NCI-H2107 treated with DMSO at 0.1 percent for 48 hours (cell line): ENCODE measurements around the gene RAET1G.
"Not testable (repeated sequence)": the region's sequence is repeated elsewhere in the genome, so short reads cannot be mapped to it uniquely, and the experiment has no call there.

Experiments
- DNase-seq: peaks from one replicate; lab custom pipeline; 2025; ENCODE audit not compliant: unreplicated experiment; lab: John Stamatoyannopoulos, UW

RAET1G gene

DNA sequence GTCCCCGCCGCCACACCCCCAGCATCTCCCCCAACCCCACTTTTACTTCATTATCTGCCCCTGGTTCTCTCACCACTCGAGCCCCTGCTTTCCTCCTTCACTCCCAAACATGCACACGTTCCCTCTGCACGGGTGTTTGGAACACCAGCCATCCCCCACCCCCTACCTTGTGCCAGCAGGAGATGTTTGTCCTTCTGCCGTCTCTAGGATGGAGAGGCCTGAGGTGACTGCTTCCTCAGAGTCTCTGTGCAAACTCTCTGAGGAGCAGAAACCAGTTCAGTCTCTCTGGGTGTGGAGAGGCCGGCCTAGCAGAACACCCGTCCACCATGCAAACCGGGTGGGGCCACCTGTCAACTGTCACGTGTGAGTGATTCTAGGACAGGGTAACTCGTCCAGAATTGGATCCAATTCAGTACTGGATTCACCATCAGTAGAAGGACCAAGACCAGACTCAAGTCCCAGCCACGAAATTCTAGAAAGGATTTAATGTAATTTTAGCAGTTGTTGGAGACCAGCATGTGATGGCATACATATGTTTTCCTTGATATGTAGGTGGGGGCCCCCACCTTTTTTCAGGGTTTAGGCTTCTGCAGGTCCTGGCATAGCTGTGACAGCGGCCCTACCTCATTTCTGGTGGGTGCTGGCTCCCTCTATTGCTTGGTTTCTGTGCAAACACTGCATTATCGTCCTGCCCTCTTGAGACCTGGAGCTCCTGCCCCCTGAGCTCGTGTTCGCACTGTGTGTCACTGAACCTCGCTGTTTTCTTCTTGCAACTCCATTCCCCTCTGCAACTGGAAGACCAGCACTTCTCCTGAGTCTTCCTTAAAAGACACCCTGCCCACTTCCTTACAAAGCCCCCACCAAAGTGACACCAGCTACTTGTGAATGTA lies 24.8 kb downstream of the RAET1G start, which contains the start of gene RAET1E:
Gene RAET1E, minus strand, starts transcription at position 259 of the 890 bp plus-strand sequence. CDS start 7,212 bp downstream, outside the sequence.
- no peak for DNase-seq

DNA sequence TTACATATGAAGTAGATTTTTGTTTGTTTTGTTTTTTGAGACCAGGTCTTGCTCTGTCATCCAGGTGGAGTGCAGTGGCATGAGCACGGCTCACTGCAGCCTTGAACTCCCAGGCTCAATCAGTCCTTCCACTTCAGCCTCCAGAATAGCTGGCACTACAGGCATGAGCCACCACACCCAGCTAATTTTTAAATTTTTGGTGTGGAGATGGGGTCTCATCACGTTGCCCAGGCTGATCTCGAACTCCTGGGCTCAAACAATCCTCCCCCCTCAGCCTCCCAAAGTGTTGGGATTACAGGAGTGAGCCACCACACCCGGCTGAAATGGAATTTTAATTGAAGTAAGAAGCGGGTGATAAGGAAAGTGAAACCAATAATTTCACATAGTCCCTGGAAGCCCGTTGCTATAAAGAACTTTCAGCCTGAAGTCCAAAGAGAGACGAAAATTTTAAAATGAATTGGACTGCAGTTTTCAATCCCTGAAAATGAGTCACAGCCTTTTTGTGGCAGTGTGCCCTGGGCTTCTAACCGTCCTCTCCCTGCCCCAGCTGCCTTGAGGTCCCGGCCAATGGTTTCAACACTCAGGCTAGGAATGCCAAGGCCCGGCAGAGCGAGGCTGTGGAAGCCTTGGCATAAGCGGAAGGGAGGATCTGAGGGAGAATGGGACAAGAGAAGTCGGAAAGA lies 25.8 kb downstream of the RAET1G start:
- no peak for DNase-seq

DNA sequence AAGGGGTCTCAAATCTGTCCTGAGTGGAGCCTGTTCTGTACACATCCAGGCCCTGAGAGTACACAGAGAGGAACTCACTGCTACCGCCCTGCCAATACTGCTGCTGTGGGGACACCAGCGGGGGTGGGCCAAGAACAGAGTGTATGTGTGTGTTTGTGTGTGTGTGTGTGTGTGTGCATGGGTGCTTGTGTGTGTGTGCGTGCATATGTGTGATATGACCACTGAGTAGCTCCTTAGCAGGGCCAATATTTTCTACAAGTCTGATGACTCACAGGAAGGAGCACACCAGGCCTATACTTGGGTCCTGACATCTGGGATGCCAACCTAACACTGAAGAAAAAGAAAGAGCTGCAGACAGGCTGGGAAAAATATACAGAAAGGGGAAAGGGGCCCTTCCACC lies 26.4 kb downstream of the RAET1G start:
- DNase-seq = no peak

DNA sequence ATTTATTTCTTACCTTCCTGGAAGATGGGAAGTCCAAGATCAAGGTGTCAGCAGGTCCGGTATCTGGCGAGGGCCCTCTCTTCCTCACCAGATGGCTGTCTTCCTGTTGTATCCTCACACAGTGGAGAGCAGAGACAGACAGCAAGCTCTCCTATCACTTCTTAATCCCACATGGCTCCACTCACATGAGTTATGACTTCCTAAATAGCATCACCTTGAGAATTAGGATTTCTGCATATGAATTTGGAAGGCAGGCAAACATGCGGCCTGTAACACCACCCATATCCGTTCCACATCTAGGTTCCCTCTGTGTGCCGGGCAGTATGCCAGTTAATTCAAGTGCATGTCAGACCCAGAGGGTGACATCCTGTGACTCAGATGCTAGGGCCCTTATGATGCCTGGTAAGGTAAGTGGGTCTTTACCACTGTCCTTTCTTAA lies 27.1 kb downstream of the RAET1G start:
- no peak for DNase-seq

DNA sequence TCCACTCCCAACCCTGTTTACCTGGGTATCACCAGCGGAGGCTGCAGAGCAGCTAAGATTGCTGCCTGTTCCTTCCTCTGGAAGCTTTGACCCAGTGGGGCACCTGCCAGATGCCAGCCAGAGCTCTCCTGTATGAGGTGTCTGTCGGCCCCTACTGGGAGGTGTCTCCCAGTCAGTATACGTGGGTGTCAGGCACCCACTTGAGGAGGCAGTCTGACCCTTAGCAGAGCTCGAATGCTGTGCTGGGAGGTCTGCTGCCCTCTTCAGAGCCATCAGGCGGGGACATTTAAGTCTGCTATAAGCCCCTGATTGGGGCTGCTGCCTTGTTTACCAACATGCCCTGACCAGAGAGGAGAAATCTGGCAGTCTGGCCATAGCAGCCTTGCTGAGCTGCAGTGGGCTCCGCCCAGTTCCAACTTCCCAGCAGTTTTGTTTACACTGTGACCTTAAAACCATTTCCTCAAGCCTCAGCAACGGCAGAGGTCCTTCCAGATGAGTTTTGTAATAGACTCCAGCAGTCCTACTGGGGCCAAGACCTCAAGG lies 27.8 kb downstream of the RAET1G start:
- DNase-seq = no peak

DNA sequence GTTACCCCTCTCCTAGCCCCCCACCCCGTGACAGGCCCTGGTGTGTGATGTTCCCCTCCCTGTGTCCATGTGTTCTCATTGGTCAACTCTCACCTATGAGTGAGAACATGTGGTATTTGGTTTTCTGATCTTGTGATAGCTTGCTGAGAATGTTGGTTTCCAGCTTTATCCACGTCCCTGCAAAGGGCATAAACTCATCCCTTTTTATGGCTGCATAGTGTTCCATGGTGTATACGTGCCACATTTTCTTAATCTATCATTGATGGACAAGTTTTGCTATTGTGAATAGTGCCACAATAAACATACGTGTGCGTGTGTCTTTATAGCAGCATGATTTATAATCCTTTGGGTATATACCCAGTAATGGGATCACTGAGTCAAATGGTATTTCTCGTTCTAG lies 31.1 kb downstream of the RAET1G start:
- DNase-seq = not testable (repeated sequence)

DNA sequence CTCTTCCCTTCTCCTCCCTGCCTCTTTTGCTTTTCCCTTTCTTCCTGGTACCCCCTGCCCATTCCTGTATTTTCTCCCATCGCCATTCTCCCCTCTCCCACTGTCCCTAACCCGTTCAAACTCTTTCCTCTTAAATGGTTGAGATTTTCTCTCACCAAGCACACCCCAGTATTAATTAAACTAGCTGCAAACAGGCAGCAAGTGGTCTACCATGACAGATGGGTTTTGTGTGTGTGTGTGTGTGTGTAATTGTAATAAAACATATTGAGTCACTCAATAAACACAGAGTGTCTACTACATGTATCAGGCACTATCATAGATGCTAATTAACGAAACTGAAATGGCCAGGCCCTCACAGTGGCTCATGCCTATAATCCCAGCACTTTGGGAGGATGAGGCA lies 31.7 kb downstream of the RAET1G start:
- no peak for DNase-seq

DNA sequence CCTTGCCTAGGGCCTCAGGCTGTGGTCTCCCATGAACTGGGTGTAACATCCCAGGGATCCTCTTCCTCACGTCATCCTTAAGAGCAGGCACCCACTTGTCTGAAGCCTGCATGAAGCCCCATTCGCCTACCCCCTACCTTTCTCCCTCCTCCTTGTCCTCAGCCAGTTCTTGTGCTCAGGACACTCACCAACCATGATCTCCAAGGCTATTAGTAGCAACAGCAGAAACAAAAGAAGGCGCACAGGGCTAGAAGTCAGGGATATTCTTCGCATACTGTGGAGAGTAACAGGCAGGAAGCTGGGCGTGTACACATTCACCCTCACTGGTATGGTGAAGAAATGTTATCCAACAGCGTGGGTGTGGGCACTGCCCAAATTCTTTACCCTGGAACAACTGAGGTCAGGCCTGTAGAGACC lies 32.3 kb downstream of the RAET1G start:
- DNase-seq = no peak

DNA sequence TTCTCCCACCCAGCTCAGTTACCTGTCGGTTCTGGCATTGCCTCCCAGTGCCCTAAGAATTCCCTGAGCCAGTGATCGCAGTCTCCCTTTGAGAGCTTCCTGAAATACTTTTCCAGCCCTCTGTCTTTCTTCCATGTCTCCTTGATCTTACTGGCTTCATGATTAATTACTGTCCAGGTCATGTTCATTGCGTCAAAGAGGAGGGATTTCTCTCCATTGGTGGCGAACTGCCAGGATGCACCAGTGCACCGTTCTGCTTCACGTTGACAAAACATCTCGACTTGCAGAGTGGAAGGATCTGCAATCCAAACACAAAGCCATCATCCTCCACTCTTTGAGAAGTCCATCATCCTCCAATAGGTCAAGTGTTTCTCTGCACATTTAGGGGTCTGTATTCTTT lies 33.6 kb downstream of the RAET1G start:
- no peak for DNase-seq

DNA sequence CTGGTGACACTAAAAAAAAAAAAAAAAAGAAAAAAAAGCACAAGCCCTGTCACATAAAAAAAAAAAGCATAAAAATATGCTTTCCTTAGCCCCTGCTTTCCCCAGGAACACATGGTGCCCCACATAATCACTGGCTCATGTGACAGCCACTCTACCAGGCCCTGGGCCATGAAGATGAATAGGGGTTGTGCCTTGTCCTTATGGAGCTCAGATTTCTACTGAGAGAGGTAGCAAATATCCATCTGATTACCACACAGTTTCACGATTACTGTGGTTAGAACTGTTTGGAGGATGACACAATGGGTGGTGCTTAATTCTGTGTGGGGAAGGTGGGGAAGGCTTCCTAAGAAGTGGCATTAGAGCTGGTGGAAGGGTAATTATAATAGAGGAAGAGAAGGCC lies 34.3 kb downstream of the RAET1G start:
- DNase-seq = peak; percentile 93

DNA sequence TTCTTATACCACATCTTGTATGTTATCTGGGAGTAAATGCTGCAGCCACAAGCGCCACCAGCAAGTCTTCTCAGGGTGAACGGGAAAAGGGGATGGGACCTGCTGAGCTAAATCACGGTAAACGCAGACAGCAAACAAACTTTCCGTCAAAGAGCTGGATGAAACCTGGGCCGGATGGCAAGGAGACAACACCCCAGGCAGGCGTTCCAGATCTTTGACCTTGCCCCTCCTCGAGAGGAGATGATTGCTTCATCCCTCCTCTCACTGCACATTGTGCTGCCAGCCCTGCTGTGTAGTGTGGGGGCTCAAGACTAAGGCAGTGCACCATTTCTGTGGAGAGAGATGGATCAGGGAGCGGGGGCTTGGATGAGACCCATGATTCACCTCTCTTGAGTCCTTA lies 34.8 kb downstream of the RAET1G start:
- DNase-seq = no peak

DNA sequence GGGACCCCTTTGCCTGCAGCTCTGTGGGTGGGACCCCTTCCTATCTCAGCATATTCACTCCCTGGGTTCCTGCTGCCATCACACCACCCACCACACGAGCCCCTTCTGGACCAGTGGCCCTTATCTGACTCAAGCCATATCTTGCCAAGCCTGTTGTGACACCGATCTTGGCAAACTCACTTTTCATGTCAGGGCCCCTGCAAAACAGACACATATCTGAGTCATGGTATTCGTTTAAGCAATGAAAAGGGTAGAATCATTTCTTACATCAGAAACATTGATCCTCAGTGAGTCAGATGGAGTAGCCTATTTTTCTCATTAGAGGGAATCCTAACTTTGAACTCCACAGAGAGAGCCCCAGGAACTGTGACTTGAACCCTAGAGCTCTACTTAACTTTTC lies 35.6 kb downstream of the RAET1G start:
- DNase-seq = no peak

DNA sequence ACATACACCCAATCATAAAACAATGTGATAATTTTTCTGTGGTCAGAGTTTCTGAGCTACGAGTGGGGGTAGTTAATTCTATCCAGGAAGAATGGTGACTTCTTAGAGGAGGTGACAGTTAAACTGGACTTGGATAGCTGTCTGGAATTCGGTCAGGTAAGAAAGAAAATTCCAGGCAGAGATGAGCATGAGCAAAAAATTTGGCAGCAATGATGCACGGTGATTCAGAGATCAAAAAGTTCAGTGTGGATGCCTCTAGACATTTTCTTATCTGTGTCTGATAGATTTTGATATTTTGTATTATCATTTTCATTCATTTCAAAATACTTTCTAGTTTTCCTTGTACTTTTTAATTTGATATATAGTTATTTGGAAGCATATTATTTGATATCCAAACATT lies 37.0 kb downstream of the RAET1G start:
- no peak for DNase-seq

DNA sequence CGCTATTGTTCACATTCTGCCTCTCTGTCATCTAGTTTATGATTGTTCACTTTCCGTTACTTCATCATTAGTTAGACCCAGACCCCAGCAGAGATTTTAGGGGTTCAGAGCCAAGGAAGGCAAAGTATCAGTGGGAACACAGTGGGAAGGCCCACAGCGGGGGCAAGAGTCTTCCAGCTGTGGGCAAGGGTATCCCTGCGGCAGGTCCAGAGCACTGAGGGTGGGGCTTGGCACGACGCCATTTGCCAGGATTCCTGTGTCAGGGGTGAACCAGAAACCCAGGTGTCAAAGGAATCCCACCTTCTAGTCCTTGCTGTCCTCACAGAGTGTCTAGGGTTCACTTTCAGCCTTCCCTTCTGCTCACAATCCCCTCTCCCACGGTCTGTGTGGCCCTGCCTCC lies 38.3 kb downstream of the RAET1G start:
- DNase-seq = no peak

DNA sequence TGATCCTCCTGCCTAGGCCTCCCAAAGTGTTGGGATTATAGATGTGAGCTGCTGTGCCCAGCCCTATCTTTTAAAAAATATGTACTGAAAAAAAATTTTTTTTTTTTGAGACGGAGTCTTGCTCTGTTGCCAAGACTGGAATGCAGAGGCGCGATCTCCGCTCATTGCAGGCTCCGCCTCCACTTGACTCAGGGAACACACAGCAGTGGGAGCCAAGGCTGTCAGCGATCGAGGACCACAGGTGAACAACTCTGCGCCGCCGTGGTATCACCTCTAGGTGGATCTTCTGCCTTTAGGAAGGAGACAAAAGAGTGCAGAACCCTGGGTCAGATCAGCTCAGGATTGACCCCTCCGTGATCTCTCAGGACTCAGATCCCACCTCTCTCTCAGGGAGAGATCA lies 38.7 kb downstream of the RAET1G start:
- peak; percentile 23 for DNase-seq

DNA sequence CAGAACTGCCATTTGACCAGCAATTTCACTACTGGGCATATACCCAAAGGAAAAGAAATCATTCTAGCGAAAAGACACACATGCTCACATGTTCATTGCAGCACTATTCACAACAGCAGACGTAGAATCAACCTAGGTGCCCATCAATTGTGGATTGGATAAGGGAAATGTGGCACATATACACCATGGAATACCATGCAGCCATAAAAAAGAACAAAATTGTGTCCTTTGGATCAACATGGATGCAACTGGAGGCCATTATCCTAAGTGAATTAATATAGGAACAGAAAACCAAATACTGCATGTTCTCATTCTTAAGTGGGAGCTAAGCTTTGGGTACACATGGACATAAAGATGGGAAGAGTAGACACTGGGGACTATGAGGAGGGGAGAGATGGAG lies 41.1 kb downstream of the RAET1G start:
- DNase-seq = no peak

DNA sequence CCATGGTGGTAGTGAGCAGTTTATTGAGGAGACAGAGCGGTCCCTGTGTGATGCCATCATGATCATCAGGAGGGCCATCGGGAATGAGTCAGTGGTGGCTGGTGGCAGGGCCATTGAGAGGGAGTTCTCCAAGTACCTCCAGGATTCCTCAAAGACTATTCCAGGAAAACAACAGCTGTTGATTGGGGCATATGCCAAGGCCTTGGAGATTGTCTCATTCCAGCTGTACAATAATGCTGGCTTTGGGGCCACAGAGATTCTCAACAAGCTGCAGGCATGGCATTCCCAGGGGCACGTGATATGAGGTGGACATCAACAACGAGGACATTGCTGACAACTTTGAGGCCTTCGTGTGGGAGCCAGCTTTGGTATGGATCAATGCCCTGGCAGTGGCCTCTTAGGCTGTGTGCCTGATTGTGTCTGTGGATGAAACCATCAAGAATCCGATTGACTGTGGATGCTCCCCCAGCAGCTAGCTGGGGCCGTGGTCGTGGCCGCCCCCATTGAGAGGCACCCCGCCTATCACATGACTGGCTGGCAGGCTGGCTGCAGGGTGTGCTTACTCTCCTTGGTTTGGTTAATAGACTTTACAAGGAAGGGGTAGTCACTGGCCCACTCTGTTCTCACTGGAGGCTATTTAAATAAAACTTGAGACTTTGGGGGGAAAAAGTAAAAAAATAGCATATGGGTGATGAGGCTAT lies 41.7 kb downstream of the RAET1G start:
- DNase-seq = no peak

DNA sequence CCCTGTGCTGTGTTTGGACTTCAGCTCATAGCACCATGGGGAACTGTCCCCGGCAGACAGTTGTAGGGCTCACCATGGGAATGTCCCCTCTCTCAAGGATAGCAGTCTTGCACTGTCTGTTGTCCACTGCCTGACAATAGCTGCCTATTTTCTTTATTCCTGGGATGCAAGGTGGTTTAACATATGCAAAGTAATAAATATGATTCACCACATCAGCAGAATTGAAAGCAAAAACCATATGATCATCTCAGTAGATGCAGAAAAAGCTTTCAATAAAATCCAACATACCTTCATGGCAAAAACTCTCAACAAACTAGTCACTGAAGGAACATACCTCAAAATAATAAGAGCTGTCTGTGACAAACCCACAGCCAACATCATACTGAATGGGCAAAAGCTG lies 45.3 kb downstream of the RAET1G start:
- DNase-seq = no peak

DNA sequence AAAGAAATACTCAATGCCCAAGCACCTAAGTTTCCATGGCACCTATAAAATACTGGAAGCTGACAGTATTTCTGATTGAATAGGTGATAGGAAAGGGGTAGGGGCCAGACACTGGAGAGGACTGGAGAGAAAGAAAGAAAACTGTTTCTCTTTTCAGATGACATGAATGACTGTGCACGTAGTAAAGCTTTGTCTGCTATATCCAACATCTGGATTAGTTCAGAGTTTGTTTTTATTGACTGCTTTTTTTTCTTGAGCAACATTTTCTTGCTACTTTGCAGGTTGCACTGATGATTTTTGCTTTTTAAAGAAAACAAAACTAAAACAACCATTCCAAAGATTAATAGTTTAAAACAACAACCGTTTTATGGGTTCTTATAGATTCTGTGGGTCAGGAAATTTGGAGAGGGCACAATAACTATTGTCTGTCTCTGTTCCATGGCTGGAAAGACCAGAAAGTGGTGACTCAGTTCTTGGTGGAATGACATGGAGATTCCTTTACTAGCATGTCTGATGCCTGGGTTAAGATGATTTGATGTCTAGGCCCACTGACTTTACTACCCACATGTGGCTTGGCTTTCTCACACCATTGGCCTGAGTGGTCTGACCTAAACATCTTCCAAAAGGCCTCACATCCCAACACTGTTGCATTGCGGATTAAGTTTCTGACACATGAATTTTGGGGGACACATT lies 46.5 kb downstream of the RAET1G start:
- DNase-seq = no peak

DNA sequence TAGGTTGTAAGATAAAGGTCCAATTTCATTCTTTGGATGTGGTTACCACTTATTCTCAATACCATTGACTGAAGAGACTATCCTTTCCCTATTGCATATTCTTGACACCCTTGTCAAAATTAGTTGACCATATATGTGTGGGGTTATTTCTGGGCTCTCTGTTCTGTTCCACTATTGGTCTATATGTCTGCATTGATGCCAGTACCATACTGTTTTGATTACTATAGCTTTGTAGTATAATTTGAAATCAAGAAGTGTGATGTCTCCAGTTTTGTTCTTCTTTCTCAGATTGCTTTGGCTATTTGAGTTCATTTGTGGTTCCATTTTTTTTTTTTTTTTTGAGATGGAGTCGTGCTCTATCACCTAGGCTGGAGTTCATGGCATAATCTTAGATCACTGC lies 50.7 kb downstream of the RAET1G start:
- DNase-seq = no peak

DNA sequence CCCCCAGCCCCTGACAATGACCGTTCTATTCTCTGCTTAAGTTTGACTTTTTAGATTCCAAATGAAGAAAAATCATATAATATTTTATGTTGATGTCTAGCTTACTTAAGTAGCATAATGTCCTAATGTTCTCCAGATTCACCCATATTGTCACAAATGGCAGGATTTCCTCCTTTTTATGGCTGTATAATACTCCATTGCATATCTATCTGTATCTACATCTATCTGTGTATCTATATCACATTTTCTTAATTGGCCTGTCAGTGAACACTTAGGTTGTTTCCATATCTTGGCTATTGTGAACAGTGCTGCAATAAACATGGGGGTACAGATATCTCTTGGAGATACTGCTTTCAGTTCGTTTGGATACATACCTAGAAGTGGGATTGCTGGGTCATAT lies 51.7 kb downstream of the RAET1G start:
- no peak for DNase-seq
